AG08396 (cell line): Measurements from ENCODE around the gene EPHX1.
"Not testable (repeated sequence)": the region's sequence is repeated elsewhere in the genome, so short reads cannot be mapped to it uniquely, and the experiment has no call there.

Experiments
- DNase-seq: peaks from one replicate; pipeline ENCODE4 v3.0.0; 2012; ENCODE audit warnings: low spot score, mixed read lengths

The EPHX1 gene

GRCh38 chr1:225777583-225778336, 32.2 kb upstream of the EPHX1 start, which contains the start of gene SRP9:
TSS of gene SRP9 (plus strand) at chr1:225777826. CDS start at chr1:225777941, 115 bp downstream.
- DNase-seq: peak; percentile 95

GRCh38 chr1:225778337-225778669, 31.6 kb upstream of the EPHX1 start:
- DNase-seq: no peak

GRCh38 chr1:225779165-225779564, 30.8 kb upstream of the EPHX1 start:
- DNase-seq: not testable (repeated sequence)

- DNase-seq: no peak
Measured at GRCh38 chr1:225780134-225780533, 29.8 kb upstream of the EPHX1 start.

- DNase-seq: no peak
Measured at GRCh38 chr1:225780630-225781029, 29.3 kb upstream of the EPHX1 start.

- DNase-seq: not testable (repeated sequence)
Measured at GRCh38 chr1:225789142-225789541, 20.8 kb upstream of the EPHX1 start.

GRCh38 chr1:225794954-225795353, 15.0 kb upstream of the EPHX1 start:
- no peak for DNase-seq

- DNase-seq: not testable (repeated sequence)
Measured at GRCh38 chr1:225796097-225796496, 13.8 kb upstream of the EPHX1 start.

- DNase-seq: not testable (repeated sequence)
Measured at GRCh38 chr1:225801146-225801545, 8.8 kb upstream of the EPHX1 start.

GRCh38 chr1:225806249-225806648, 3.7 kb upstream of the EPHX1 start:
- no peak for DNase-seq

- DNase-seq: not testable (repeated sequence)
Measured at GRCh38 chr1:225806736-225807135, 3.2 kb upstream of the EPHX1 start.

- no peak for DNase-seq
Measured at GRCh38 chr1:225808136-225808535, 1.8 kb upstream of the EPHX1 start.

GRCh38 chr1:225810579-225811538, 935 bp downstream of the EPHX1 start:
- peak; percentile 30 for DNase-seq

GRCh38 chr1:225811622-225812487, 1.9 kb downstream of the EPHX1 start:
- peak; percentile 35 for DNase-seq

- DNase-seq: no peak
Measured at GRCh38 chr1:225812488-225813213, 2.7 kb downstream of the EPHX1 start.

- peak; percentile 57 for DNase-seq
Measured at GRCh38 chr1:225813214-225813964, 3.5 kb downstream of the EPHX1 start.

- no peak for DNase-seq
Measured at GRCh38 chr1:225814381-225814780, 4.5 kb downstream of the EPHX1 start.

- DNase-seq: not testable (repeated sequence)
Measured at GRCh38 chr1:225815090-225815489, 5.2 kb downstream of the EPHX1 start.

- DNase-seq: no peak
Measured at GRCh38 chr1:225815526-225816178, 5.7 kb downstream of the EPHX1 start.
